WTC11 (cell line): ENCODE measurements around the gene PRR12. TPM values are rescaled to one million over a fixed set of nuclear protein-coding genes. Genes with fewer than 3 reads are reported as not detected.

Source experiments
- ATAC-seq: fragments of 200-7000 bp; cut with Tn5 transposase; 2 replicates; pipeline ENCODE4 v1.10.0; 2021; ENCODE audit warnings: mild to moderate bottlenecking, moderate library complexity
- CTCF ChIA-PET: fragments of 300-600 bp; sonication (Branson Sonifier 250); formaldehyde crosslinking; loops from one replicate; lab custom pipeline; 2021; ENCODE audit warnings: antibody characterized with exemption; lab: Charles Lee
- POLR2A ChIA-PET: fragments of 350-600 bp; sonication (Branson Sonifier 250); formaldehyde crosslinking; loops from one replicate; lab custom pipeline; 2021; ENCODE audit warnings: antibody characterized with exemption; lab: Charles Lee
- DNase-seq: peaks from one replicate; pipeline ENCODE4 v3.0.0; 2021; ENCODE audit warnings: low spot score
- H3K27ac Mint-ChIP-seq: 2 replicates; pipeline ENCODE4 v1.8.0; 2021; ENCODE audit warnings: mixed read lengths
- H3K27me3 Mint-ChIP-seq: 2 replicates; pipeline ENCODE4 v1.8.0; 2021; ENCODE audit warnings: low read depth, mild to moderate bottlenecking, moderate library complexity, mixed read lengths
- H3K36me3 Mint-ChIP-seq: 2 replicates; pipeline ENCODE4 v1.8.0; 2021; ENCODE audit warnings: mixed read lengths
- H3K4me1 Mint-ChIP-seq: 2 replicates; pipeline ENCODE4 v1.8.0; 2022; ENCODE audit warnings: mixed read lengths
- H3K4me3 Mint-ChIP-seq: 2 replicates; pipeline ENCODE4 v1.8.0; 2021; ENCODE audit warnings: mild to moderate bottlenecking, moderate library complexity, mixed read lengths
- H3K9me3 Mint-ChIP-seq: 2 replicates; pipeline ENCODE4 v1.8.0; 2021; ENCODE audit warnings: mixed read lengths
- CREB1 ChIP-seq: sonication (generic); formaldehyde crosslinking; IDR thresholded peaks from 2 replicates; pipeline ENCODE4 v1.8.0; 2023; ENCODE audit warnings: mild to moderate bottlenecking, missing genetic modification reagents
- ESRRA ChIP-seq: sonication (generic); formaldehyde crosslinking; IDR thresholded peaks from 2 replicates; pipeline ENCODE4 v1.8.1; 2022; ENCODE audit warnings: mild to moderate bottlenecking, missing genetic modification reagents, borderline replicate concordance
- FOXP1 ChIP-seq: sonication (generic); formaldehyde crosslinking; IDR thresholded peaks from 2 replicates; pipeline ENCODE4 v1.8.0; 2022; ENCODE audit warnings: missing genetic modification reagents, mild to moderate bottlenecking, moderate library complexity, borderline replicate concordance
- GABPB1 ChIP-seq: sonication (generic); formaldehyde crosslinking; IDR thresholded peaks from 2 replicates; pipeline ENCODE4 v1.8.1; 2023; ENCODE audit warnings: mild to moderate bottlenecking, missing genetic modification reagents
- GRHL2 ChIP-seq: fragments of 250-450 bp; sonication (Bioruptor Pico); IDR thresholded peaks from 2 replicates; pipeline ENCODE4 v1.8.0; 2022; ENCODE audit warnings: mild to moderate bottlenecking, moderate library complexity; ENCODE audit not compliant: insufficient replicate concordance, severe bottlenecking
- HMGXB4 ChIP-seq: sonication (generic); formaldehyde crosslinking; IDR thresholded peaks from 2 replicates; pipeline ENCODE4 v1.8.1; 2023; ENCODE audit warnings: mild to moderate bottlenecking, moderate library complexity, missing genetic modification reagents
- MAX ChIP-seq: sonication (generic); formaldehyde crosslinking; IDR thresholded peaks from 2 replicates; pipeline ENCODE4 v1.8.0; 2022; ENCODE audit warnings: mild to moderate bottlenecking, missing genetic modification reagents
- MLX ChIP-seq: sonication (generic); formaldehyde crosslinking; IDR thresholded peaks from 2 replicates; pipeline ENCODE4 v1.8.1; 2023; ENCODE audit warnings: mild to moderate bottlenecking, missing genetic modification reagents, moderate library complexity
- NFE2L1 ChIP-seq: sonication (generic); formaldehyde crosslinking; IDR thresholded peaks from 2 replicates; pipeline ENCODE4 v1.8.1; 2023; ENCODE audit warnings: missing genetic modification reagents
- RORB ChIP-seq: fragments of 250-450 bp; sonication (Bioruptor Pico); IDR thresholded peaks from 2 replicates; pipeline ENCODE4 v1.9.0; 2021; ENCODE audit warnings: mild to moderate bottlenecking
- SP1 ChIP-seq: sonication (generic); formaldehyde crosslinking; conservative IDR thresholded peaks from 2 replicates; pipeline ENCODE4 v1.8.1; 2022; ENCODE audit warnings: missing genetic modification reagents
- TEAD1 ChIP-seq: sonication (generic); formaldehyde crosslinking; IDR thresholded peaks from 2 replicates; pipeline ENCODE4 v1.8.0; 2022; ENCODE audit warnings: mild to moderate bottlenecking, missing genetic modification reagents
- ZBTB21 ChIP-seq: sonication (generic); formaldehyde crosslinking; IDR thresholded peaks from 2 replicates; pipeline ENCODE4 v1.8.1; 2023; ENCODE audit warnings: mild to moderate bottlenecking, missing genetic modification reagents, borderline replicate concordance
- ZNF219 ChIP-seq: sonication (generic); formaldehyde crosslinking; IDR thresholded peaks from 2 replicates; pipeline ENCODE4 v1.8.0; 2023; ENCODE audit warnings: missing genetic modification reagents, mild to moderate bottlenecking, borderline replicate concordance
- ZNF423 ChIP-seq: fragments of 250-450 bp; sonication (Bioruptor Pico); IDR thresholded peaks from 2 replicates; pipeline ENCODE4 v2.1.2; 2022; ENCODE audit warnings: mild to moderate bottlenecking, moderate library complexity
- ZNF671 ChIP-seq: fragments of 250-450 bp; sonication (Bioruptor Pico); IDR thresholded peaks from 2 replicates; pipeline ENCODE4 v1.8.0; 2021; ENCODE audit warnings: mild to moderate bottlenecking
- total RNA-seq: library from RNA; stranded (reverse); gene quantifications from 3 replicates; pipeline ENCODE4 v1.2.3, GENCODE V29; 2021

The PRR12 gene
- total RNA-seq, 1 experiment from 2014 or later = 86.1 TPM

- TF ChIP-seq RORB (no peak), NFE2L1 (CRISPR knock-in tag) (no peak), TEAD1 (CRISPR knock-in tag) (no peak; the same call in 1 of the 2 replicates), GRHL2 (CRISPR knock-in tag) (no peak), ZNF671 (CRISPR knock-in tag) (no peak), ZNF423 (CRISPR knock-in tag) (peak; percentile 94), CREB1 (CRISPR knock-in tag) (no peak)
Measured at GRCh38 chr19:49664171-49665035, 73.4 kb downstream of the PRR12 start (continued).

- peak overlapping the region; percentile 98 for H3K4me3 Mint-ChIP-seq
- TF ChIP-seq GABPB1 (CRISPR knock-in tag) = no peak
- TF ChIP-seq MLX = no peak
- ATAC-seq (0 out of 2 replicates have a peak, but pooled peaks have one; percentile 1), DNase-seq (no peak)
- POLR2A ChIA-PET = interaction anchor here (1.0 to 2.7 kb wide), 6 partner anchors 11 to 107 kb away, joined by 4 to 29 read pairs (median 6); partner anchors contain the start of genes PRMT1, RRAS and SCAF1
- H3K9me3 Mint-ChIP-seq = peaks cover 5% of the 10 kb centered on the region
- H3K4me1 Mint-ChIP-seq = peaks cover 12% of the 10 kb centered on the region
- no peaks in the 10 kb centered on the region; the same call in 1 of the 2 replicates for H3K27me3 Mint-ChIP-seq
- CTCF ChIA-PET = interaction anchor here (0.7 to 3.6 kb wide), 11 partner anchors 10 to 302 kb away, joined by 3 to 35 read pairs (median 9); partner anchors contain the start of genes PRMT1, RRAS, SCAF1 and TEAD2
- H3K27ac Mint-ChIP-seq = peak overlapping the region; percentile 98
- H3K36me3 Mint-ChIP-seq = peaks cover 44% of the 10 kb centered on the region
Measured at GRCh38 chr19:49665036-49665350, 74.0 kb downstream of the PRR12 start.

- peak; percentile 70 for ATAC-seq
- peak within 1 kb of the TSS; percentile 98 for H3K27ac Mint-ChIP-seq
- H3K4me3 Mint-ChIP-seq = peak within 1 kb of the TSS; percentile 98
- ChIA-PET POLR2A (interaction anchor here (1.8 to 2.7 kb wide), 2 partner anchors 11 to 23 kb away, joined by 11 to 29 read pairs; partner anchors contain the start of genes PRMT1 and SCAF1), CTCF (interaction anchor here (1.0 to 3.6 kb wide), 8 partner anchors 9 to 119 kb away, joined by 3 to 35 read pairs (median 10); partner anchors contain the start of genes PRMT1, RRAS and SCAF1)
- no peaks in the 10 kb centered on the region; the same call in 1 of the 2 replicates for H3K27me3 Mint-ChIP-seq
- TF ChIP-seq TEAD1 (CRISPR knock-in tag) = peak; percentile 57; the same call in 1 of the 2 replicates
- TF ChIP-seq ZNF219 (CRISPR knock-in tag) = no peak
- TF ChIP-seq ZNF671 (CRISPR knock-in tag) = no peak
- 0 out of 2 replicates have a peak, but pooled peaks have one; percentile 38 for TF ChIP-seq MAX (CRISPR knock-in tag)
- no peak for TF ChIP-seq ESRRA (CRISPR knock-in tag)
- TF ChIP-seq SP1 (CRISPR knock-in tag) = peak; percentile 71
- TF ChIP-seq FOXP1 (CRISPR knock-in tag) = no peak
- TF ChIP-seq ZBTB21 (CRISPR knock-in tag) = no peak
- no peaks in the 10 kb centered on the region for H3K9me3 Mint-ChIP-seq
- DNase-seq = peak; percentile 97
- H3K36me3 Mint-ChIP-seq = peaks cover 41% of the 10 kb centered on the region
- peaks cover 12% of the 10 kb centered on the region for H3K4me1 Mint-ChIP-seq
Measured at GRCh38 chr19:49665351-49666119, 74.6 kb downstream of the PRR12 start, which contains the start of the genes BCL2L12 and IRF3. Gene BCL2L12, plus strand, starts transcription at chr19:49665933. Its CDS starts 760 bp downstream, at chr19:49666693. Gene IRF3, minus strand, starts transcription at chr19:49665857. Its CDS starts 1,019 bp downstream, at chr19:49664838.

GRCh38 chr19:49666120-49666444 is 75.1 kb downstream of the PRR12 start:
- ChIA-PET CTCF (interaction anchor here (0.6 to 3.6 kb wide), 4 partner anchors 9 to 201 kb away, joined by 3 to 35 read pairs (median 10); partner anchors contain the start of genes PNKP, PRMT1 and SCAF1), POLR2A (interaction anchor here (2.7 kb wide), 1 partner anchor 10 kb away, joined by 29 read pairs; the partner anchor contains the start of gene PRMT1)
- peaks cover 38% of the 10 kb centered on the region for H3K36me3 Mint-ChIP-seq
- H3K27me3 Mint-ChIP-seq = no peaks in the 10 kb centered on the region; the same call in 1 of the 2 replicates
- peak overlapping the region; percentile 98 for H3K4me3 Mint-ChIP-seq
- TF ChIP-seq HMGXB4 (CRISPR knock-in tag) = no peak
- no peak overlapping the region; the same call in 1 of the 2 replicates for H3K27ac Mint-ChIP-seq
- ATAC-seq = peak; percentile 15
- no peaks in the 10 kb centered on the region for H3K9me3 Mint-ChIP-seq
- DNase-seq = peak; percentile 60
- peaks cover 12% of the 10 kb centered on the region for H3K4me1 Mint-ChIP-seq
